Measurements from ENCODE around the gene PLCH2.

Gene PLCH2

GRCh38 chr1:2446394-2446793 is 29.7 kb upstream of the PLCH2 start:
- no peak for TF ChIP-seq EP300 (IDR thresholded peaks at IDR 0.05; ENCODE audit: borderline replicate concordance)
- TF ChIP-seq, protein P1, sequence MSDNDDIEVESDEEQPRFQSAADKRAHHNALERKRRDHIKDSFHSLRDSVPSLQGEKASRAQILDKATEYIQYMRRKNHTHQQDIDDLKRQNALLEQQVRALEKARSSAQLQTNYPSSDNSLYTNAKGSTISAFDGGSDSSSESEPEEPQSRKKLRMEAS (IDR thresholded peaks at IDR 0.05) = no peak

DNA sequence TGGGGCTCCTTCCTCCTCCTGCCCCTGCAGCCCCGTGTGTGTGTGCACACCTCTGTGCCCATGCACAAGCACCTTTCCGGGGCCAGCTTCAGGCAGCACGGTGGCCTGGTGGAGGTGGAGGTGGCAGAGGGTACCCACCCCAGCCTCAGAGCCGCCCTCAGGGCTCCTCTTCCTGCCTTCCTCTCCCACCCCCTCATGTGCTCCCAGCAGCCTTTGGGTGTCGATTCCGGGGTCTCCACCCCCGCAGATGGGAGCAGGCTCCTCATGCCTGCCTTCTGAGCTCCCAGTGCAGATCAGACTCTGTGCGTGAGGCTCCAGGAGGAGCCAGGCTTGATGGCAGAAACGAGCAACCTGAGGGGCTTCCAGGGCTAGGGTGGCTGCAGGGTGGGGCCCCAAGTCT is 29.2 kb upstream of the PLCH2 start:
- TF ChIP-seq YY1 (IDR thresholded peaks at IDR 0.05; ENCODE audit: low read depth) = no peak
- TF ChIP-seq REST (IDR thresholded peaks at IDR 0.05; ENCODE audit: low read depth) = no peak
- no peak for TF ChIP-seq CEBPB (IDR thresholded peaks at IDR 0.05)
- no peak for TF ChIP-seq USF1 (IDR thresholded peaks at IDR 0.05)
- TF ChIP-seq TAF1 (IDR thresholded peaks at IDR 0.05; ENCODE audit: low read depth) = no peak
- TF ChIP-seq NFIC (IDR thresholded peaks at IDR 0.05) = no peak
- TF ChIP-seq, protein P1 (IDR thresholded peaks at IDR 0.05) = no peak
- TF ChIP-seq EP300 (IDR thresholded peaks at IDR 0.05; ENCODE audit: borderline replicate concordance) = no peak
- no peak for TF ChIP-seq TEAD4 (IDR thresholded peaks at IDR 0.05)
- no peak for TF ChIP-seq RAD21 (IDR thresholded peaks at IDR 0.05; ENCODE audit: low read depth)
- TF ChIP-seq EGR1 (IDR thresholded peaks at IDR 0.05) = no peak
- TF ChIP-seq TCF12 (IDR thresholded peaks at IDR 0.05; ENCODE audit: low read depth) = no peak
- no peak for TF ChIP-seq CREB1 (IDR thresholded peaks at IDR 0.05; ENCODE audit: low read depth)

DNA sequence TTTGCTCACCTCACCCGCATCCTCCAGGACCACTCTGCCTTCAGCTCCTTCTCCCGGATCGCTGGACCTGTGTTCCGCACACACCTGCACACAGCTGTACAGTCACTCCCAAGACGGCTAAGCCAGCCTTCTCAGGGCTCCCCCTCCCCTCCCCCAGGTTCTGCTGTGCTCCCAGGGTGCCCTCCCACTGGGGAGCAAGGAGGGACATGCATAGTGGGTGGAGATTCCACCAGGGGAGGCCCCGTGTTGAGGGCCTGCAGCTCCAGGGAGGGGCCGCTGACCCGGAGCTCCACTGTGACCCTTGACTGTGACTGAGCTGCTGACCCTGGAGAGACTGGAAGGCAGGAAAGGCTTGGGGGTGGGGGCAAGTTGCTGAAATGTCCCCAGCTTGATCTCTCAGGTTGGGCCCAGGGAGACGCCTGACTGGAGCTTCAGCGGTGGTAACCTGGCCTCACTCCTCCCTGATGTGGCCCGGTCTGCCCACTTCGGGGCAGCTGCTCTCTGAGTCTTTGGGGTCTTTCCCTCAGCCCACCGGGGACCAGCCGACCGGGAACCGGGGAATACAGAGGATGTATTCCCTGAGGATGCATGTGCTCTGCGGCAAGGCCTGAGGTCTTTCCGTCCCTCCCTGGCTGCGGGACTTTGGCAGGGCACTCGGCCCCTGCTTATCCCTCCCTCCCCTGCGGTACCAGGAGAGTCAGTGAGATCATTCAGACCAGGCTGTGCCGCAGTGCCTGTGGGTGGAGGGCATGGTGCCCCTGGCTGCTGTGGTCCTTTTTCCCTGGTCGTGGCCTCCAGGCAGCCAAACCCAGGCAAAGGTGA is 28.6 kb upstream of the PLCH2 start:
- TF ChIP-seq TCF12 (IDR thresholded peaks at IDR 0.05; ENCODE audit: low read depth) = no peak

DNA sequence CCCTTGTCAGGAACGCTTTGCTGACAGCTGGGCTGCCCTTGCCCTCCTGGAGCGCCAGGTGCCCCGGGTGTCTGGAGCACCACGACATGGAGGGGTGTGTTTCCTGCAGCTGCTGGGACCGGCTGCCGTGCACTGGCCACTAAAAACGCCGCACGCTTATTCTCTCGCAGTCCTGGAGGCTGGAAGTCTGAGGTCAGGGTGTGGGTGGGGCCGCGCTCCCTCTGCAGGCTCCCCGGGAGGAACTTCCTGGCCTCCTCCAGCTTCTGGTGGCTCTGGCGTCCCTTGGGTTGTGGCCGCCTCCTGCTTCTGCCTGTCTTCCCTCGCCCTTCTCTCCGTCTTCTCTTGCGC is 28.0 kb upstream of the PLCH2 start:
- no peak for TF ChIP-seq NFIC (IDR thresholded peaks at IDR 0.05)
- no peak for TF ChIP-seq EGR1 (IDR thresholded peaks at IDR 0.05)
- no peak for TF ChIP-seq ZBTB7A (IDR thresholded peaks at IDR 0.05; ENCODE audit: low read depth)
- no peak for TF ChIP-seq CREB1 (IDR thresholded peaks at IDR 0.05; ENCODE audit: low read depth)
- TF ChIP-seq REST (IDR thresholded peaks at IDR 0.05; ENCODE audit: low read depth) = no peak
- no peak for TF ChIP-seq RAD21 (IDR thresholded peaks at IDR 0.05; ENCODE audit: low read depth)

GRCh38 chr1:2449636-2450454 is 26.2 kb upstream of the PLCH2 start:
- no peak for TF ChIP-seq EGR1 (IDR thresholded peaks at IDR 0.05)
- TF ChIP-seq TCF12 (IDR thresholded peaks at IDR 0.05; ENCODE audit: low read depth) = no peak

- TF ChIP-seq EP300 (IDR thresholded peaks at IDR 0.05; ENCODE audit: borderline replicate concordance) (no peak), EGR1 (IDR thresholded peaks at IDR 0.05) (no peak), CEBPB (IDR thresholded peaks at IDR 0.05) (no peak), TCF12 (IDR thresholded peaks at IDR 0.05; ENCODE audit: low read depth) (no peak), FOXM1 (IDR thresholded peaks at IDR 0.05; ENCODE audit: borderline replicate concordance, low read depth) (no peak), USF1 (IDR thresholded peaks at IDR 0.05) (no peak)
- TF ChIP-seq, protein P1 (IDR thresholded peaks at IDR 0.05) = no peak
Measured at GRCh38 chr1:2451741-2452140, 24.3 kb upstream of the PLCH2 start.
